LHCN-M2 (cell line): Measurements from ENCODE around the gene RFTN1. TPM values are rescaled to one million over a fixed set of nuclear protein-coding genes. Genes with fewer than 3 reads are reported as not detected.
A peak's percentile ranks its signal among the peaks of the same experiment; 100 is the strongest.

Experiments used
- DNase-seq: peaks from one replicate; pipeline ENCODE4 v3.0.0-alpha.2; 2012; ENCODE audit warnings: low read depth
- total RNA-seq: library from RNA; depleted of rRNA; stranded (reverse); fragments of >200 nt; gene quantifications from 2 replicates; pipeline ENCODE4 v1.2.3, GENCODE V29; 2014

The RFTN1 gene
- total RNA-seq, 1 experiment from 2014 or later, result 58.2 TPM

GRCh38 chr3:16307832-16308531 lies 205.5 kb downstream of the RFTN1 start:
- DNase-seq, result no peak

- no peak for DNase-seq
Measured at GRCh38 chr3:16305111-16305541, 208.4 kb downstream of the RFTN1 start.

GRCh38 chr3:16304061-16305010 lies 209.2 kb downstream of the RFTN1 start:
- DNase-seq, result no peak

- no peak for DNase-seq
Measured at GRCh38 chr3:16303037-16303575, 210.4 kb downstream of the RFTN1 start.

GRCh38 chr3:16302082-16302631 lies 211.3 kb downstream of the RFTN1 start:
- no peak for DNase-seq

GRCh38 chr3:16301507-16301906 lies 212.0 kb downstream of the RFTN1 start:
- no peak for DNase-seq

GRCh38 chr3:16300881-16301359 lies 212.6 kb downstream of the RFTN1 start:
- no peak for DNase-seq

GRCh38 chr3:16300307-16300706 lies 213.2 kb downstream of the RFTN1 start:
- DNase-seq, result no peak

GRCh38 chr3:16299746-16300145 lies 213.8 kb downstream of the RFTN1 start:
- peak; percentile 9 for DNase-seq

- no peak for DNase-seq
Measured at GRCh38 chr3:16298891-16299290, 214.6 kb downstream of the RFTN1 start.

- DNase-seq, result no peak
Measured at GRCh38 chr3:16297997-16298885, 215.3 kb downstream of the RFTN1 start.

- DNase-seq, result no peak
Measured at GRCh38 chr3:16295298-16295890, 218.1 kb downstream of the RFTN1 start.

- DNase-seq, result no peak
Measured at GRCh38 chr3:16294844-16295243, 218.7 kb downstream of the RFTN1 start.

- DNase-seq, result peak; percentile 26
Measured at GRCh38 chr3:16290827-16291196, 222.7 kb downstream of the RFTN1 start.

- DNase-seq, result peak; percentile 51
Measured at GRCh38 chr3:16290007-16290826, 223.3 kb downstream of the RFTN1 start.

GRCh38 chr3:16289144-16289889 lies 224.2 kb downstream of the RFTN1 start:
- DNase-seq, result no peak

GRCh38 chr3:16288664-16289063 lies 224.8 kb downstream of the RFTN1 start:
- DNase-seq, result no peak

- no peak for DNase-seq
Measured at GRCh38 chr3:16286751-16287543, 226.6 kb downstream of the RFTN1 start.
